Endothelial cell of umbilical vein (primary cell): ENCODE results near the gene NME5. TPM values are rescaled to one million over a fixed set of nuclear protein-coding genes. Genes with fewer than 3 reads are reported as not detected.

Source experiments
- BruUV-seq: library from RNA; stranded (reverse); fragments of 400-500 nt; replicated peaks from 2 replicates; lab custom pipeline; 2021; lab: Mats Ljungman, UMichigan
- CTCF ChIA-PET: fragments of 300-600, 350-600 bp; sonication (Branson Sonifier 250); formaldehyde crosslinking; loops from one replicate; lab custom pipeline; 2021; ENCODE audit warnings: antibody characterized with exemption, inconsistent platforms; lab: Charles Lee
- POLR2A ChIA-PET: fragments of 300-600, 350-600 bp; sonication (Branson Sonifier 250); formaldehyde crosslinking; loops from one replicate; lab custom pipeline; 2021; ENCODE audit warnings: antibody characterized with exemption, inconsistent platforms; lab: Charles Lee
- DNase-seq: peaks from one replicate; pipeline ENCODE4 v3.0.0-alpha.2; 2011; ENCODE audit warnings: low read depth, low spot score
- FAIRE-seq: peaks from 2 replicates; lab custom pipeline; 2011; peaks lifted over from hg19 to GRCh38; lab: Jason Lieb, UNC
- H2AFZ ChIP-seq: 2 replicates; pipeline ENCODE4 v1.6.0; 2012; ENCODE audit warnings: low read depth, low read length, control low read depth, inconsistent platforms
- H3K27ac ChIP-seq: 2 replicates; pipeline ENCODE4 v1.5.1; 2011; ENCODE audit warnings: low read depth, mild to moderate bottlenecking, control low read depth, low read length, moderate library complexity; ENCODE audit not compliant: insufficient read depth
- H3K27me3 ChIP-seq, 2 experiments: 2 replicates each; pipeline versions ENCODE4 v1.6.0 to v1.6.1; 2011; ENCODE audit warnings: low read length in 2 of 2, mixed read lengths in 1 of 2; ENCODE audit not compliant: control insufficient read depth in 2 of 2, insufficient read depth in 2 of 2
- H3K36me3 ChIP-seq, 2 experiments: 2 replicates in 1 of 2; 3 replicates in 1 of 2; pipeline ENCODE4 v1.5.1; 2011; ENCODE audit warnings: low read length in 2 of 2, mild to moderate bottlenecking in 1 of 2, moderate library complexity in 1 of 2; ENCODE audit not compliant: control insufficient read depth in 2 of 2, insufficient read depth in 2 of 2; ENCODE audit errors: extremely low read depth in 1 of 2
- H3K4me1 ChIP-seq: 3 replicates; pipeline ENCODE4 v1.5.1; 2011; ENCODE audit warnings: mild to moderate bottlenecking, low read length; ENCODE audit not compliant: control insufficient read depth, insufficient read depth; ENCODE audit errors: extremely low read depth
- H3K4me2 ChIP-seq: 2 replicates; pipeline ENCODE4 v1.6.1; 2011; ENCODE audit warnings: low read length, control low read depth, mixed read lengths; ENCODE audit not compliant: insufficient read depth
- H3K4me3 ChIP-seq, 3 experiments: fragments of 200-600 bp in 1 of 3; sonication (generic), shearing (Covaris generic) in 1 of 3; replicated peaks in 1 of 3; 2 replicates each; pipeline ENCODE4 v1.5.1; 2011 to 2016; ENCODE audit warnings: control low read depth in 3 of 3, low read length in 3 of 3, mild to moderate bottlenecking in 2 of 3, inconsistent platforms in 1 of 3, low read depth in 1 of 3, moderate library complexity in 1 of 3; ENCODE audit not compliant: insufficient read depth in 1 of 3
- H3K79me2 ChIP-seq: 2 replicates; pipeline ENCODE4 v1.6.0; 2012; ENCODE audit warnings: low read length, inconsistent platforms; ENCODE audit not compliant: control insufficient read depth, insufficient read depth
- H3K9ac ChIP-seq: replicated peaks from 2 replicates; pipeline ENCODE3; 2011; ENCODE audit warnings: low read length, control low read depth; ENCODE audit not compliant: insufficient read depth; ENCODE audit errors: extremely low read depth
- H3K9me1 ChIP-seq: replicated peaks from 3 replicates; pipeline ENCODE4 v1.6.0; 2011; ENCODE audit warnings: mild to moderate bottlenecking, low read length; ENCODE audit not compliant: control insufficient read depth, insufficient read depth; ENCODE audit errors: extremely low read depth
- H3K9me3 ChIP-seq: replicated peaks from 2 replicates; pipeline ENCODE4 v1.5.1; 2012; ENCODE audit warnings: low read length, inconsistent platforms; ENCODE audit not compliant: control insufficient read depth, insufficient read depth
- H4K20me1 ChIP-seq: replicated peaks from 2 replicates; pipeline ENCODE3; 2011; ENCODE audit warnings: mild to moderate bottlenecking, low read length; ENCODE audit not compliant: control insufficient read depth, insufficient read depth; ENCODE audit errors: extremely low read depth
- EZH2 ChIP-seq: IDR thresholded peaks from 2 replicates; pipeline ENCODE4 v1.6.1; 2012; ENCODE audit warnings: borderline replicate concordance, low read depth, mild to moderate bottlenecking, moderate library complexity, low read length, inconsistent platforms; ENCODE audit not compliant: severe bottlenecking
- FOS ChIP-seq: IDR thresholded peaks from 2 replicates; pipeline ENCODE4 v1.6.1; 2011; ENCODE audit warnings: mild to moderate bottlenecking, low read length, moderate library complexity, borderline replicate concordance; ENCODE audit not compliant: insufficient read depth
- GATA2 ChIP-seq: IDR thresholded peaks from 2 replicates; pipeline ENCODE4 v1.7.0; 2011; ENCODE audit warnings: low read depth, mild to moderate bottlenecking, moderate library complexity, mixed read lengths, low read length; ENCODE audit not compliant: insufficient read length, insufficient read depth
- JUN ChIP-seq: IDR thresholded peaks from 2 replicates; pipeline ENCODE4 v1.6.1; 2011; ENCODE audit warnings: borderline replicate concordance, low read depth; ENCODE audit not compliant: insufficient read length, insufficient read depth
- MYC ChIP-seq: IDR thresholded peaks from one replicate; pipeline ENCODE4 v1.6.1; 2011; ENCODE audit warnings: mild to moderate bottlenecking, low read depth, low read length
- POLR2A ChIP-seq: IDR thresholded peaks from 2 replicates; pipeline ENCODE4 v1.6.1; 2012; ENCODE audit warnings: low read depth, mild to moderate bottlenecking, control low read depth, low read length
- POLR2AphosphoS5 ChIP-seq: IDR thresholded peaks from 2 replicates; pipeline ENCODE4 v1.6.1; 2012; ENCODE audit warnings: low read depth, mild to moderate bottlenecking, control low read depth, low read length, moderate library complexity; ENCODE audit not compliant: insufficient read depth
- dilution Hi-C: fragments of 300-500 bp; cut with MboI; formaldehyde crosslinking; loops from one replicate; pipeline ENCODE4 v1.15.0; 2019; ENCODE audit warnings: low sequenced_read_pairs; ENCODE audit not compliant: extremely low pct_ligation_motif_present
- intact Hi-C: fragments of 100-400 bp; cut with micrococcal nuclease; formaldehyde crosslinking; loops from one replicate; pipeline ENCODE4 v1.10.0; 2022
- polyA plus RNA-seq, 4 experiments: library from polyadenylated mRNA; depleted of rRNA in 3 of 4; stranded (reverse) in 3 of 4; unstranded in 1 of 4; fragments of >200 nt; gene quantifications; 2 replicates each; pipeline versions ENCODE4 v1.2.1 to v1.2.3, GENCODE V29; 2011 to 2012; ENCODE audit warnings: missing spikeins in 1 of 4
- total RNA-seq: library from RNA; stranded (reverse); gene quantifications from 2 replicates; pipeline ENCODE4 v1.2.3, GENCODE V29; 2021
- TF ChIP-seq, protein P1 (sequence below), 2 donors: IDR thresholded peaks; 1 replicate in 1 of 2; 2 replicates in 1 of 2; pipeline ENCODE4 v1.5.1; 2011; ENCODE audit warnings: low read length in 2 of 2, mild to moderate bottlenecking in 2 of 2, moderate library complexity in 2 of 2, control low read depth in 1 of 2, inconsistent platforms in 1 of 2, low read depth in 1 of 2; ENCODE audit not compliant: insufficient read depth in 1 of 2; ENCODE audit errors: extremely low read depth in 1 of 2
- TF ChIP-seq, protein P2 (sequence below): IDR thresholded peaks from 2 replicates; pipeline ENCODE4 v1.6.1; 2011; ENCODE audit not compliant: insufficient read depth, insufficient read length

Gene NME5
- total and polyA plus RNA-seq, 2 donors (not counting 3 experiments of a cell fraction or from before 2014, with no cell fraction given) = 0.11 to 1.5 TPM

DNA sequence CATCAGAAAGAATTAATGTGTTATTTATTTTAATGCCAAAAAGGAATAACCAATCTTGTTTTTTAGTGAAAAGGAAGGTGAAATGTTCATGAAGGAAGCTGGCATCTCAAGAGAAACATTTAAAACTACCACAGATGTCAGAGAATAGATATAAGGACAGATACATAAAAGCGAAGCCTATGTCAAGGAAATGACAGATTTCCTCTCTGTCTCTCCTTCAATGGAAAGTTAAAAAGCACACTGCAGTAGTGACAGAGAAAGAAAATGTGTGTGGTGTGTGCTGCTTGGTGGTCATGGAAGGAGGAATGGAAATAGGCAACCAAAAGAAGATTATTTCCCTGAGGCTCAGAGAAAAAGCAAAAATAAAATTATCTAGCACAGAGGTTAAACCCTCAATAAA lies 46.2 kb downstream of the NME5 start:
- intact Hi-C loops = no loop called here
- no peak overlapping the region for H3K27ac ChIP-seq
- DNase-seq (no peak), FAIRE-seq (no peak)
- H3K36me3 ChIP-seq = no peaks in the 10 kb centered on the region
- no peaks in the 10 kb centered on the region for H4K20me1 ChIP-seq
- H3K4me3 ChIP-seq = no peak overlapping the region
- H3K27me3 ChIP-seq = peaks cover 20 to 42% of the 10 kb centered on the region in 2 experiments
- H3K4me2 ChIP-seq = no peak overlapping the region
- CTCF ChIA-PET = no interaction called here
- TF ChIP-seq POLR2AphosphoS5 = no peak
- TF ChIP-seq JUN = no peak
- TF ChIP-seq GATA2 = no peak
- no peak for TF ChIP-seq MYC
- TF ChIP-seq, protein P1, sequence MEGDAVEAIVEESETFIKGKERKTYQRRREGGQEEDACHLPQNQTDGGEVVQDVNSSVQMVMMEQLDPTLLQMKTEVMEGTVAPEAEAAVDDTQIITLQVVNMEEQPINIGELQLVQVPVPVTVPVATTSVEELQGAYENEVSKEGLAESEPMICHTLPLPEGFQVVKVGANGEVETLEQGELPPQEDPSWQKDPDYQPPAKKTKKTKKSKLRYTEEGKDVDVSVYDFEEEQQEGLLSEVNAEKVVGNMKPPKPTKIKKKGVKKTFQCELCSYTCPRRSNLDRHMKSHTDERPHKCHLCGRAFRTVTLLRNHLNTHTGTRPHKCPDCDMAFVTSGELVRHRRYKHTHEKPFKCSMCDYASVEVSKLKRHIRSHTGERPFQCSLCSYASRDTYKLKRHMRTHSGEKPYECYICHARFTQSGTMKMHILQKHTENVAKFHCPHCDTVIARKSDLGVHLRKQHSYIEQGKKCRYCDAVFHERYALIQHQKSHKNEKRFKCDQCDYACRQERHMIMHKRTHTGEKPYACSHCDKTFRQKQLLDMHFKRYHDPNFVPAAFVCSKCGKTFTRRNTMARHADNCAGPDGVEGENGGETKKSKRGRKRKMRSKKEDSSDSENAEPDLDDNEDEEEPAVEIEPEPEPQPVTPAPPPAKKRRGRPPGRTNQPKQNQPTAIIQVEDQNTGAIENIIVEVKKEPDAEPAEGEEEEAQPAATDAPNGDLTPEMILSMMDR (IDR thresholded peaks at IDR 0.05; ENCODE audit: extremely low read depth in 1 of 2, insufficient read depth in 1 of 2, low read depth in 1 of 2, low read length in 2 of 2) = no peak
- TF ChIP-seq, protein P2, sequence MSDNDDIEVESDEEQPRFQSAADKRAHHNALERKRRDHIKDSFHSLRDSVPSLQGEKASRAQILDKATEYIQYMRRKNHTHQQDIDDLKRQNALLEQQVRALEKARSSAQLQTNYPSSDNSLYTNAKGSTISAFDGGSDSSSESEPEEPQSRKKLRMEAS = no peak
- TF ChIP-seq EZH2 = no peak
- TF ChIP-seq POLR2A = no peak
- TF ChIP-seq FOS = no peak
- no TSS peak for BruUV-seq
- no peaks in the 10 kb centered on the region for H3K4me1 ChIP-seq
- POLR2A ChIA-PET = no interaction called here
- no peaks in the 10 kb centered on the region for H3K9me1 ChIP-seq
- H3K79me2 ChIP-seq = no peaks in the 10 kb centered on the region
- dilution Hi-C loops = no loop called here
- no peak overlapping the region for H2AFZ ChIP-seq
- no peaks in the 10 kb centered on the region for H3K9me3 ChIP-seq
- no peak overlapping the region for H3K9ac ChIP-seq
